ENCODE results near the gene PARVG.

Gene PARVG

GRCh38 chr22:44154436-44154942, 26.2 kb upstream of the PARVG start:
- no peaks in the 10 kb centered on the region for H3K79me2 ChIP-seq (ENCODE audit: low read length)
- H3K36me3 ChIP-seq (replicated peaks; ENCODE audit: low read depth, low read length): peaks cover 21% of the 10 kb centered on the region
- no peaks in the 10 kb centered on the region for H3K4me1 ChIP-seq (ENCODE audit: low read length)
- H4K20me1 ChIP-seq (ENCODE audit: insufficient read depth, low read length): no peaks in the 10 kb centered on the region
- H3K9me3 ChIP-seq (ENCODE audit: insufficient read depth, low read length): no peaks in the 10 kb centered on the region
- H3K9ac ChIP-seq (ENCODE audit: low read length): no peak overlapping the region
- no peak overlapping the region for H3K4me2 ChIP-seq (ENCODE audit: low read length)
- H3K27me3 ChIP-seq (ENCODE audit: low read depth, low read length): no peaks in the 10 kb centered on the region
- H3K27ac ChIP-seq (ENCODE audit: low read length): no peak overlapping the region
- no peak overlapping the region for H3K4me3 ChIP-seq (ENCODE audit: low read length)
- TF ChIP-seq EZH2phosphoT487 (IDR thresholded peaks at IDR 0.05; ENCODE audit: low read depth) (no peak), CTCF (IDR thresholded peaks at IDR 0.05; ENCODE audit: low read depth, low read length) (no peak)
- H2AFZ ChIP-seq (ENCODE audit: low read depth, low read length): no peak overlapping the region

GRCh38 chr22:44155115-44155514, 25.6 kb upstream of the PARVG start:
- Histone ChIP-seq H3K4me1 (ENCODE audit: low read length) (no peaks in the 10 kb centered on the region), H3K9ac (ENCODE audit: low read length) (no peak overlapping the region), H2AFZ (ENCODE audit: low read depth, low read length) (no peak overlapping the region), H3K36me3 (replicated peaks; ENCODE audit: low read depth, low read length) (peaks cover 22% of the 10 kb centered on the region), H3K4me3 (ENCODE audit: low read length) (no peak overlapping the region), H3K9me3 (ENCODE audit: insufficient read depth, low read length) (no peaks in the 10 kb centered on the region), H3K4me2 (ENCODE audit: low read length) (no peak overlapping the region), H4K20me1 (ENCODE audit: insufficient read depth, low read length) (no peaks in the 10 kb centered on the region), H3K27me3 (ENCODE audit: low read depth, low read length) (no peaks in the 10 kb centered on the region), H3K79me2 (ENCODE audit: low read length) (no peaks in the 10 kb centered on the region), H3K27ac (ENCODE audit: low read length) (no peak overlapping the region)
- TF ChIP-seq EZH2phosphoT487 (IDR thresholded peaks at IDR 0.05; ENCODE audit: low read depth): no peak
- TF ChIP-seq CTCF (IDR thresholded peaks at IDR 0.05; ENCODE audit: low read depth, low read length): no peak

- H3K4me1 ChIP-seq (ENCODE audit: low read length): no peaks in the 10 kb centered on the region
- TF ChIP-seq EZH2phosphoT487 (IDR thresholded peaks at IDR 0.05; ENCODE audit: low read depth) (no peak), CTCF (IDR thresholded peaks at IDR 0.05; ENCODE audit: low read depth, low read length) (no peak)
- H2AFZ ChIP-seq (ENCODE audit: low read depth, low read length): no peak overlapping the region
- H3K4me2 ChIP-seq (ENCODE audit: low read length): no peak overlapping the region
- no peaks in the 10 kb centered on the region for H4K20me1 ChIP-seq (ENCODE audit: insufficient read depth, low read length)
- H3K9me3 ChIP-seq (ENCODE audit: insufficient read depth, low read length): no peaks in the 10 kb centered on the region
- H3K9ac ChIP-seq (ENCODE audit: low read length): no peak overlapping the region
- H3K79me2 ChIP-seq (ENCODE audit: low read length): no peaks in the 10 kb centered on the region
- H3K27ac ChIP-seq (ENCODE audit: low read length): no peak overlapping the region
- no peak overlapping the region for H3K4me3 ChIP-seq (ENCODE audit: low read length)
- H3K27me3 ChIP-seq (ENCODE audit: low read depth, low read length): no peaks in the 10 kb centered on the region
- peaks cover 17% of the 10 kb centered on the region for H3K36me3 ChIP-seq (replicated peaks; ENCODE audit: low read depth, low read length)
These were observed 22.7 kb upstream of the PARVG start for GRCh38 chr22:44157916-44158618.

GRCh38 chr22:44158816-44159215, 21.9 kb upstream of the PARVG start:
- no peaks in the 10 kb centered on the region for H3K79me2 ChIP-seq (ENCODE audit: low read length)
- H3K9me3 ChIP-seq (ENCODE audit: insufficient read depth, low read length): no peaks in the 10 kb centered on the region
- H3K4me3 ChIP-seq (ENCODE audit: low read length): no peak overlapping the region
- H3K27me3 ChIP-seq (ENCODE audit: low read depth, low read length): no peaks in the 10 kb centered on the region
- no peak overlapping the region for H3K4me2 ChIP-seq (ENCODE audit: low read length)
- no peak overlapping the region for H2AFZ ChIP-seq (ENCODE audit: low read depth, low read length)
- TF ChIP-seq EZH2phosphoT487 (IDR thresholded peaks at IDR 0.05; ENCODE audit: low read depth): no peak
- no peak for TF ChIP-seq CTCF (IDR thresholded peaks at IDR 0.05; ENCODE audit: low read depth, low read length)
- H3K4me1 ChIP-seq (ENCODE audit: low read length): no peaks in the 10 kb centered on the region
- H3K9ac ChIP-seq (ENCODE audit: low read length): no peak overlapping the region
- no peak overlapping the region for H3K27ac ChIP-seq (ENCODE audit: low read length)
- no peaks in the 10 kb centered on the region for H4K20me1 ChIP-seq (ENCODE audit: insufficient read depth, low read length)
- peaks cover 17% of the 10 kb centered on the region for H3K36me3 ChIP-seq (replicated peaks; ENCODE audit: low read depth, low read length)

Data from OCI-LY3 (cell line).